HG03378 (cell line): ENCODE data around the gene LNX1.

Experiments
- ATAC-seq: cut with Tn5 transposase; IDR thresholded peaks from one replicate; pipeline ENCODE4 v1.9.1; 2021; ENCODE audit warnings: mild to moderate bottlenecking, moderate library complexity; ENCODE audit not compliant: unreplicated experiment

The LNX1 gene

GRCh38 chr4:53538756-53539155, 52.5 kb downstream of the LNX1 start:
- ATAC-seq = no peak

- no peak for ATAC-seq
Measured at GRCh38 chr4:53537606-53538005, 53.7 kb downstream of the LNX1 start.

GRCh38 chr4:53536328-53536727, 55.0 kb downstream of the LNX1 start:
- ATAC-seq = no peak

GRCh38 chr4:53535567-53535966, 55.7 kb downstream of the LNX1 start:
- ATAC-seq = no peak

GRCh38 chr4:53534684-53535083, 56.6 kb downstream of the LNX1 start:
- ATAC-seq = no peak

GRCh38 chr4:53532521-53532920, 58.8 kb downstream of the LNX1 start:
- ATAC-seq = no peak

- ATAC-seq = no peak
Measured at GRCh38 chr4:53531585-53532224, 59.6 kb downstream of the LNX1 start.

- no peak for ATAC-seq
Measured at GRCh38 chr4:53529025-53529424, 62.3 kb downstream of the LNX1 start.

- no peak for ATAC-seq
Measured at GRCh38 chr4:53527930-53528329, 63.4 kb downstream of the LNX1 start.

- no peak for ATAC-seq
Measured at GRCh38 chr4:53527326-53527725, 64.0 kb downstream of the LNX1 start.

GRCh38 chr4:53522334-53522733, 69.0 kb downstream of the LNX1 start:
- ATAC-seq = no peak

GRCh38 chr4:53520116-53520515, 71.2 kb downstream of the LNX1 start:
- no peak for ATAC-seq

GRCh38 chr4:53518807-53519206, 72.5 kb downstream of the LNX1 start:
- ATAC-seq = no peak

GRCh38 chr4:53515076-53515475, 76.2 kb downstream of the LNX1 start:
- ATAC-seq = no peak

- ATAC-seq = no peak
Measured at GRCh38 chr4:53514509-53514908, 76.8 kb downstream of the LNX1 start.

GRCh38 chr4:53512608-53513007, 78.7 kb downstream of the LNX1 start:
- no peak for ATAC-seq

- no peak for ATAC-seq
Measured at GRCh38 chr4:53511014-53511413, 80.3 kb downstream of the LNX1 start.

GRCh38 chr4:53510321-53510720, 81.0 kb downstream of the LNX1 start:
- no peak for ATAC-seq

GRCh38 chr4:53508446-53508845, 82.8 kb downstream of the LNX1 start:
- ATAC-seq = no peak

- no peak for ATAC-seq
Measured at GRCh38 chr4:53507671-53508286, 83.5 kb downstream of the LNX1 start.

- ATAC-seq = no peak
Measured at GRCh38 chr4:53507058-53507457, 84.2 kb downstream of the LNX1 start.

- no peak for ATAC-seq
Measured at GRCh38 chr4:53505947-53506346, 85.3 kb downstream of the LNX1 start.

- no peak for ATAC-seq
Measured at GRCh38 chr4:53502094-53502493, 89.2 kb downstream of the LNX1 start.
